SK-MEL-5 (cell line): Measurements from ENCODE around the gene DDR1. TPM values are rescaled to one million over a fixed set of nuclear protein-coding genes. Genes with fewer than 3 reads are reported as not detected.

Experiments
- small RNA-seq, 2 experiments: library from RNA; depleted of rRNA; stranded (forward); fragments of <200 nt; gene quantifications; one replicate each; pipeline ENCODE3, GENCODE V24; 2014
- total RNA-seq: library from RNA; depleted of rRNA; stranded (reverse); fragments of >200 nt; shearing (Covaris generic); gene quantifications from 2 replicates; pipeline ENCODE4 v1.2.3, GENCODE V29; 2014; rRNA removed

The DDR1 gene
- total RNA-seq, 1 experiment from 2014 or later = 34.1 TPM

Small RNA genes within 50 kb of the gene (small RNA-seq; reads per million reads assigned to genes)
- 0 reads per million in 2 experiments for gene RF00019

Other genes starting within 250 kb of the DDR1 start
- gene C6orf136, start 237.4 kb upstream of the DDR1 start, total RNA-seq = 4.5 and 5.2 TPM in 2 replicates
- 38.3 and 41.6 TPM in 2 replicates for gene DHX16, start 211.5 kb upstream of the DDR1 start, total RNA-seq
- 15.5 and 18.5 TPM in 2 replicates for gene PPP1R18, start 197.9 kb upstream of the DDR1 start, total RNA-seq
- 3.2 and 4.6 TPM in 2 replicates for gene NRM, start 193.5 kb upstream of the DDR1 start, total RNA-seq
- 5.0 and 12.0 TPM in 2 replicates for gene MDC1, start 167.2 kb upstream of the DDR1 start, total RNA-seq
- 457 and 505 TPM in 2 replicates for gene TUBB, start 164.2 kb upstream of the DDR1 start, total RNA-seq
- 159 and 182 TPM in 2 replicates for gene FLOT1, start 141.8 kb upstream of the DDR1 start, total RNA-seq
- gene IER3, start 140.0 kb upstream of the DDR1 start, total RNA-seq = 143 and 149 TPM in 2 replicates
- 16.3 and 18.0 TPM in 2 replicates for gene GTF2H4, start 23.7 kb downstream of the DDR1 start, total RNA-seq
- 36.5 and 44.1 TPM in 2 replicates for gene VARS2, start 29.7 kb downstream of the DDR1 start, total RNA-seq
- not detected in 2 replicates for gene SFTA2, start 47.7 kb downstream of the DDR1 start, total RNA-seq
- not detected in 2 replicates for gene MUCL3, start 56.5 kb downstream of the DDR1 start, total RNA-seq
- not detected in 2 replicates for gene MUC21, start 99.2 kb downstream of the DDR1 start, total RNA-seq
- not detected in 2 replicates for gene MUC22, start 126.0 kb downstream of the DDR1 start, total RNA-seq
- gene C6orf15, start 228.1 kb downstream of the DDR1 start, total RNA-seq = not detected in 2 replicates
- gene PSORS1C1, start 230.3 kb downstream of the DDR1 start, total RNA-seq = not detected in 2 replicates
- not detected in 2 replicates for gene CDSN, start 235.9 kb downstream of the DDR1 start, total RNA-seq